CD14-positive monocyte (primary cell): ENCODE results near the gene PDIA5. TPM values are rescaled to one million over a fixed set of nuclear protein-coding genes. Genes with fewer than 3 reads are reported as not detected.
A peak's percentile ranks its signal among the peaks of the same experiment; 100 is the strongest.

ENCODE experiments used
- DNase-seq, 3 donors: peaks; one replicate each; pipeline ENCODE4 v3.0.0-alpha.2; 2011 to 2022
- H2AFZ ChIP-seq: 2 replicates; pipeline ENCODE4 v1.6.0; 2012; ENCODE audit warnings: mild to moderate bottlenecking, low read depth, low read length, inconsistent platforms; ENCODE audit not compliant: insufficient read depth, poor library complexity, severe bottlenecking
- H3K27ac ChIP-seq, 2 donors: 1 replicate in 1 of 2; 2 replicates in 1 of 2; pipeline ENCODE4 v1.5.1; 2012 to 2013; ENCODE audit warnings: low read length in 2 of 2, control low read depth in 1 of 2, inconsistent platforms in 1 of 2, low read depth in 1 of 2, mild to moderate bottlenecking in 1 of 2
- H3K27me3 ChIP-seq, 2 donors: one replicate each; pipeline versions ENCODE4 v1.6.0 to v1.6.1; 2011 to 2013; ENCODE audit warnings: low read length in 2 of 2; ENCODE audit not compliant: control insufficient read depth in 2 of 2, insufficient read depth in 2 of 2
- H3K36me3 ChIP-seq, 2 donors: replicated peaks in 1 of 2; 1 replicate in 1 of 2; 2 replicates in 1 of 2; pipeline versions ENCODE4 v1.5.1 to v1.6.1; 2012 to 2013; ENCODE audit warnings: low read length in 2 of 2, control low read depth in 1 of 2, inconsistent platforms in 1 of 2, mild to moderate bottlenecking in 1 of 2; ENCODE audit not compliant: insufficient read depth in 2 of 2, control insufficient read depth in 1 of 2
- H3K4me1 ChIP-seq, 2 donors: 1 replicate in 1 of 2; 2 replicates in 1 of 2; pipeline versions ENCODE4 v1.5.1 to v1.6.1; 2012 to 2013; ENCODE audit warnings: low read length in 2 of 2, control low read depth in 1 of 2, inconsistent platforms in 1 of 2, mild to moderate bottlenecking in 1 of 2, moderate library complexity in 1 of 2; ENCODE audit not compliant: insufficient read depth in 2 of 2, control insufficient read depth in 1 of 2
- H3K4me2 ChIP-seq: replicated peaks from 2 replicates; pipeline ENCODE3; 2012; ENCODE audit warnings: low read length, moderate library complexity, mild to moderate bottlenecking; ENCODE audit not compliant: poor library complexity, severe bottlenecking; ENCODE audit errors: extremely low read depth
- H3K4me3 ChIP-seq, 3 experiments: fragments of 200-600 bp in 1 of 3; sonication (generic) in 1 of 3; replicated peaks in 1 of 3; 1 replicate in 2 of 3; 2 replicates in 1 of 3; pipeline ENCODE4 v1.5.1; 2011 to 2013; ENCODE audit warnings: low read length in 3 of 3, mild to moderate bottlenecking in 3 of 3, control low read depth in 2 of 3, low read depth in 2 of 3, inconsistent platforms in 1 of 3, moderate library complexity in 1 of 3
- H3K79me2 ChIP-seq: 2 replicates; pipeline ENCODE4 v1.6.0; 2012; ENCODE audit warnings: mild to moderate bottlenecking, control low read depth, inconsistent platforms, low read length, moderate library complexity; ENCODE audit not compliant: insufficient read depth
- H3K9ac ChIP-seq: 2 replicates; pipeline ENCODE4 v1.6.0; 2017; ENCODE audit warnings: low read length, mild to moderate bottlenecking; ENCODE audit not compliant: insufficient read depth, poor library complexity, severe bottlenecking
- H3K9me3 ChIP-seq, 2 donors: replicated peaks in 1 of 2; 1 replicate in 1 of 2; 2 replicates in 1 of 2; pipeline versions ENCODE4 v1.5.1 to v1.6.1; 2012 to 2013; ENCODE audit warnings: low read length in 2 of 2, control low read depth in 1 of 2; ENCODE audit not compliant: control insufficient read depth in 1 of 2, insufficient read depth in 1 of 2
- H4K20me1 ChIP-seq: 2 replicates; pipeline ENCODE4 v1.6.0; 2012; ENCODE audit warnings: mild to moderate bottlenecking, low read length, control low read depth, moderate library complexity; ENCODE audit not compliant: insufficient read depth
- H3K27ac Mint-ChIP-seq, 7 donors: one replicate each; pipeline ENCODE4 v1.8.0; 2020; ENCODE audit warnings: mild to moderate bottlenecking in 7 of 7, mixed read lengths in 7 of 7, moderate library complexity in 6 of 7, inconsistent platforms in 2 of 7
- H3K27me3 Mint-ChIP-seq, 3 donors: one replicate each; pipeline ENCODE4 v1.8.0; 2021 to 2022; ENCODE audit warnings: low read depth in 3 of 3, mild to moderate bottlenecking in 3 of 3, mixed read lengths in 3 of 3, moderate library complexity in 3 of 3, inconsistent platforms in 1 of 3
- H3K36me3 Mint-ChIP-seq, 2 donors: one replicate each; pipeline ENCODE4 v1.8.0; 2020; ENCODE audit warnings: mixed read lengths in 2 of 2, inconsistent platforms in 1 of 2, mild to moderate bottlenecking in 1 of 2
- H3K4me1 Mint-ChIP-seq: one replicate; pipeline ENCODE4 v1.8.0; 2020; ENCODE audit warnings: mild to moderate bottlenecking, mixed read lengths
- H3K4me3 Mint-ChIP-seq, 2 donors: one replicate each; pipeline ENCODE4 v1.8.0; 2020; ENCODE audit warnings: mild to moderate bottlenecking in 2 of 2, mixed read lengths in 2 of 2, moderate library complexity in 1 of 2
- H3K9me3 Mint-ChIP-seq, 7 donors: one replicate each; pipeline ENCODE4 v1.8.0; 2020 to 2022; ENCODE audit warnings: mixed read lengths in 7 of 7, mild to moderate bottlenecking in 6 of 7, moderate library complexity in 6 of 7, inconsistent platforms in 2 of 7
- CTCF ChIP-seq: fragments of 200-600 bp; IDR thresholded peaks from one replicate; pipeline ENCODE4 v1.8.0; 2022; ENCODE audit warnings: antibody characterized with exemption, mild to moderate bottlenecking
- whole genome bisulfite sequencing: methylation state at CpG from one replicate; pipeline ENCODE4 v1.1.5; 2013; ENCODE audit warnings: missing lambda C conversion rate; ENCODE audit not compliant: insufficient coverage; 5-methylcytosine and 5-hydroxymethylcytosine counted together
- intact Hi-C, 2 donors: fragments of 100-400 bp; cut with micrococcal nuclease; formaldehyde crosslinking; loops; one replicate each; pipeline versions ENCODE4 v1.15.0 to v1.15.1; 2023
- polyA plus RNA-seq, 3 donors: library from polyadenylated mRNA; depleted of rRNA in 1 of 3; unstranded in 2 of 3; stranded (reverse) in 1 of 3; fragments of 300-500 nt in 2 of 3; fragments of >200 nt in 1 of 3; fragmentation: Illumina TruSeq in 2 of 3; gene quantifications; 1 replicate in 2 of 3; 2 replicates in 1 of 3; pipeline ENCODE4 v1.2.3, GENCODE V29; 2012 to 2021

The PDIA5 gene
- polyA plus RNA-seq, 3 donors = 7.1 to 10.0 (median 9.2) TPM

GRCh38 chr3:123138839-123139444, 72.1 kb downstream of the PDIA5 start:
- H4K20me1 ChIP-seq = no peaks in the 10 kb centered on the region
- H3K4me3 ChIP-seq = no peak overlapping the region
- 91% methylated on average over 3 of the region's 8 CpGs for WGBS
- no peak overlapping the region for H2AFZ ChIP-seq
- no peaks in the 10 kb centered on the region for H3K27me3 Mint-ChIP-seq
- no peaks in the 10 kb centered on the region for H3K4me1 ChIP-seq
- no peak overlapping the region for H3K4me2 ChIP-seq
- no peaks in the 10 kb centered on the region for H3K79me2 ChIP-seq
- no peak overlapping the region for H3K4me3 Mint-ChIP-seq
- H3K36me3 ChIP-seq = peaks cover 24 to 45% of the 10 kb centered on the region in 2 donors
- H3K9me3 Mint-ChIP-seq = no peaks in the 10 kb centered on the region
- TF ChIP-seq CTCF = no peak
- no peak overlapping the region for H3K9ac ChIP-seq
- peaks cover 35 to 55% of the 10 kb centered on the region in 2 donors for H3K36me3 Mint-ChIP-seq
- no peak overlapping the region for H3K27ac ChIP-seq
- H3K27me3 ChIP-seq = no peaks in the 10 kb centered on the region
- H3K27ac Mint-ChIP-seq = peak overlapping the region in 1 of 7 donors; percentile 42
- no peaks in the 10 kb centered on the region for H3K4me1 Mint-ChIP-seq
- no peaks in the 10 kb centered on the region for H3K9me3 ChIP-seq
- intact Hi-C loops = no loop called here
- no peak for DNase-seq

- no peak overlapping the region for H3K27ac ChIP-seq
- H3K4me3 ChIP-seq = no peak overlapping the region
- peaks cover 31 to 55% of the 10 kb centered on the region in 2 donors for H3K36me3 Mint-ChIP-seq
- TF ChIP-seq CTCF = no peak
- no peak overlapping the region for H3K27ac Mint-ChIP-seq
- H3K9ac ChIP-seq = no peak overlapping the region
- WGBS = 93% methylated on average over 3 of the region's 5 CpGs
- no peaks in the 10 kb centered on the region for H3K4me1 Mint-ChIP-seq
- H3K27me3 ChIP-seq = no peaks in the 10 kb centered on the region
- no peaks in the 10 kb centered on the region for H3K27me3 Mint-ChIP-seq
- no peaks in the 10 kb centered on the region for H3K79me2 ChIP-seq
- H3K9me3 ChIP-seq = no peaks in the 10 kb centered on the region
- DNase-seq = no peak
- H3K4me2 ChIP-seq = no peak overlapping the region
- intact Hi-C loops = no loop called here
- H3K4me3 Mint-ChIP-seq = no peak overlapping the region
- peaks cover 19 to 39% of the 10 kb centered on the region in 2 donors for H3K36me3 ChIP-seq
- H2AFZ ChIP-seq = no peak overlapping the region
- H3K9me3 Mint-ChIP-seq = no peaks in the 10 kb centered on the region
- H3K4me1 ChIP-seq = no peaks in the 10 kb centered on the region
- H4K20me1 ChIP-seq = no peaks in the 10 kb centered on the region
These were observed 72.7 kb downstream of the PDIA5 start for GRCh38 chr3:123139522-123139921.
